CD4-positive, alpha-beta memory T cell (primary cell): ENCODE results near the gene LATS2. TPM values are rescaled to one million over a fixed set of nuclear protein-coding genes. Genes with fewer than 3 reads are reported as not detected.

Source experiments
- CTCF ChIA-PET: fragments of 350-600 bp; sonication (Branson Sonifier 250); formaldehyde crosslinking; loops from one replicate; lab custom pipeline; 2021; ENCODE audit warnings: inconsistent platforms; ENCODE audit not compliant: partially characterized antibody; lab: Charles Lee
- POLR2A ChIA-PET: fragments of 350-600 bp; sonication (Branson Sonifier 250); formaldehyde crosslinking; loops from one replicate; lab custom pipeline; 2021; ENCODE audit not compliant: partially characterized antibody; lab: Charles Lee
- DNase-seq, 5 donors: peaks; one replicate each; pipeline versions ENCODE4 v3.0.0 to v3.0.0-alpha.2; 2020 to 2022; ENCODE audit warnings: mixed read lengths in 1 of 5
- H3K27ac ChIP-seq: one replicate; pipeline ENCODE4 v1.7.0; 2013; ENCODE audit warnings: low read depth, low read length
- H3K27me3 ChIP-seq: 2 replicates; pipeline ENCODE4 v1.7.0; 2013; ENCODE audit warnings: mild to moderate bottlenecking, low read length, moderate library complexity; ENCODE audit not compliant: insufficient read depth
- H3K36me3 ChIP-seq: 2 replicates; pipeline ENCODE4 v1.7.0; 2013; ENCODE audit warnings: mild to moderate bottlenecking, low read length, moderate library complexity; ENCODE audit not compliant: insufficient read depth
- H3K4me1 ChIP-seq: 2 replicates; pipeline ENCODE4 v1.7.0; 2013; ENCODE audit warnings: mild to moderate bottlenecking, low read length, moderate library complexity; ENCODE audit not compliant: insufficient read depth
- H3K4me3 ChIP-seq, 2 donors: one replicate each; pipeline ENCODE4 v1.7.0; 2013; ENCODE audit warnings: low read length in 2 of 2, mild to moderate bottlenecking in 1 of 2
- H3K9me3 ChIP-seq, 2 donors: one replicate each; pipeline ENCODE4 v1.7.0; 2013; ENCODE audit warnings: low read length in 2 of 2, control low read depth in 1 of 2; ENCODE audit not compliant: control insufficient read depth in 1 of 2
- H3K27ac Mint-ChIP-seq, 7 donors: one replicate each; pipeline ENCODE4 v1.8.0; 2020 to 2021; ENCODE audit warnings: mixed read lengths in 7 of 7, mild to moderate bottlenecking in 6 of 7, inconsistent platforms in 3 of 7, moderate library complexity in 3 of 7
- H3K27me3 Mint-ChIP-seq, 2 donors: one replicate each; pipeline ENCODE4 v1.8.0; 2020 to 2021; ENCODE audit warnings: mixed read lengths in 2 of 2
- H3K36me3 Mint-ChIP-seq, 2 donors: one replicate each; pipeline ENCODE4 v1.8.0; 2020 to 2021; ENCODE audit warnings: mixed read lengths in 2 of 2, inconsistent platforms in 1 of 2, mild to moderate bottlenecking in 1 of 2
- H3K4me1 Mint-ChIP-seq, 4 donors: one replicate each; pipeline ENCODE4 v1.8.0; 2020 to 2021; ENCODE audit warnings: mixed read lengths in 4 of 4, mild to moderate bottlenecking in 1 of 4
- H3K4me3 Mint-ChIP-seq, 8 donors: one replicate each; pipeline ENCODE4 v1.8.0; 2020 to 2021; ENCODE audit warnings: mixed read lengths in 8 of 8, mild to moderate bottlenecking in 7 of 8, moderate library complexity in 6 of 8, inconsistent platforms in 3 of 8
- H3K9me3 Mint-ChIP-seq, 8 donors: one replicate each; pipeline ENCODE4 v1.8.0; 2020 to 2021; ENCODE audit warnings: mixed read lengths in 8 of 8, mild to moderate bottlenecking in 5 of 8, inconsistent platforms in 3 of 8, moderate library complexity in 1 of 8
- intact Hi-C: fragments of 100-400 bp; cut with micrococcal nuclease; formaldehyde crosslinking; loops from one replicate; pipeline ENCODE4 v1.15.1; 2023
- polyA plus RNA-seq, 2 donors: library from polyadenylated mRNA; unstranded; fragments of 300-500 nt; fragmentation: Illumina TruSeq; gene quantifications; one replicate each; pipeline ENCODE4 v1.2.3, GENCODE V29; 2021
- total RNA-seq, 2 experiments: library from RNA; stranded (reverse); gene quantifications; one replicate each; pipeline ENCODE4 v1.2.3, GENCODE V29; 2021

Gene LATS2
- total and polyA plus RNA-seq, 4 experiments from 2014 or later, result 0.25 to 4.5 (median 3.4) TPM; not detected in 1

DNA sequence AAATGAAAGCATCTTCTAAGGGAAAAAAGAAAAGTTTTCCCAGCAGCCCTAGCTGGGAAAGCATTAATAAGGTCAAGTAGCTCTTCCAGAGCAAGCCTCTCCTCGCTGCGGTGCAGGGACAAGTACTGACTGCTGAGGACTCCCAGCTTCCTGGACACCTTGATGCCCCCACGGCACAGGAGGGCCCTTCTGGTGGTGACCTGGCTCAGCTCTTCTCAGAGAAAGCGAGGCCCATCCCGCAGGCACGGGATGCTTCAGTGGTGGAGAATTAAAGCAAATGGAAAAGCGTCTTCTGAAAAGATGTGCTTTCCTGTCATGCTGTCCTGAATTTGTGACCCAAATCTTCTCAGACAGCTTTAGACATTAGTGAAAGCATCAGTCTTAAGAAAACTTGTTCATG, 38.8 kb upstream of the LATS2 start:
- Mint-ChIP-seq H3K4me1 (no peaks in the 10 kb centered on the region), H3K9me3 (peaks cover 0 to 1% (median 0%) of the 10 kb centered on the region in 8 donors), H3K27ac (no peak overlapping the region), H3K27me3 (peaks cover 2 to 7% of the 10 kb centered on the region in 2 donors), H3K4me3 (no peak overlapping the region), H3K36me3 (no peaks in the 10 kb centered on the region)
- POLR2A ChIA-PET, result interaction anchor here (0.5 kb wide), 1 partner anchor 236 kb away, joined by 4 read pairs; no protein-coding TSS in a partner anchor
- no peak for DNase-seq
- H3K9me3 ChIP-seq, result no peaks in the 10 kb centered on the region
- H3K4me1 ChIP-seq, result no peaks in the 10 kb centered on the region
- no peaks in the 10 kb centered on the region for H3K36me3 ChIP-seq
- no peak overlapping the region for H3K4me3 ChIP-seq
- CTCF ChIA-PET, result no interaction called here
- intact Hi-C loops, result no loop called here
- H3K27ac ChIP-seq, result no peak overlapping the region
- no peaks in the 10 kb centered on the region for H3K27me3 ChIP-seq

DNA sequence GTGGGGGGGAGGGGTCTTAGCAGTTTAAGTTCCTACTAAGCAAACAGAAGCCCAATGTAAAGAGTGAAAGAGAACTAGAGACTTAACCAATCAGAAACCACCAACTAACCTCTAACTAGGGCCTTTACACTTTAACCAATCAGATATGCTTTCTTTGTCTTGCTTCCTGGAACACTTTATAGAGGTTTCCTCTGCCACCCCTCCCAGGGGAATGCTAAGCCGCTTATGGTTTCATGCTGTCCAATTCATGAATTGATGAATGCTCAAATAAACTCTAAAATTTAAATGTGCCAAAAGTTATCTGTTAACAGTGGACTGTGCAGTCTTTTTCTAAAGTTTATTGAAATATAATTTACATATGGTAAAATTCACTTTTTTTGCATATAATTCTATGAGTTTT, 33.9 kb upstream of the LATS2 start:
- Histone ChIP-seq H3K27ac (no peak overlapping the region), H3K27me3 (no peaks in the 10 kb centered on the region), H3K9me3 (no peaks in the 10 kb centered on the region), H3K36me3 (no peaks in the 10 kb centered on the region), H3K4me1 (no peaks in the 10 kb centered on the region), H3K4me3 (no peak overlapping the region)
- H3K4me3 Mint-ChIP-seq, result no peak overlapping the region
- H3K36me3 Mint-ChIP-seq, result no peaks in the 10 kb centered on the region
- peaks cover 2 to 5% of the 10 kb centered on the region in 2 donors for H3K27me3 Mint-ChIP-seq
- no peaks in the 10 kb centered on the region for H3K9me3 Mint-ChIP-seq
- ChIA-PET CTCF (interaction anchor here (0.6 kb wide), 1 partner anchor 152 kb away, joined by 3 read pairs; no protein-coding TSS in a partner anchor), POLR2A (interaction anchor here (0.7 kb wide), 1 partner anchor 457 kb away, joined by 4 read pairs; no protein-coding TSS in a partner anchor)
- H3K27ac Mint-ChIP-seq, result no peak overlapping the region
- no peak for DNase-seq
- no peaks in the 10 kb centered on the region for H3K4me1 Mint-ChIP-seq
- intact Hi-C loops, result no loop called here

DNA sequence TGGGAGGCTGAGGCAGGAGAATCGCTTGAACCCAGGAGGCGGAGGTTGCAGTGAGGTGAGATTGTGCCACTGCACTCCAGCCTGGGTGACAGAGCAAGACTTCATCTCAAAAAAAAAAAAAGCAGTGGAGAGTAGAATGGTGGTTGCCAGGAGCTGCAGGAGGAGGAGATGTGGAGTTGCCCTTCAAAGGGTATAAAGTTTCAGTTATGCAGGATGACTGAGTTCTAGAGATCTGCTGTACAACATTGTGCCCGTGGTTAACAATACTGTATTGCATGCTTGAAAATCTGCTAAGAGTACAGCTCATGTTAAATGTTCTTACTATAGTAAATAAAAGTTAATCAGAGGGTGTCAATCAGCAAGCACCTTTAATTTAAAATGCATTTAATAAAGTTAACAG, 28.4 kb upstream of the LATS2 start:
- no peak overlapping the region for H3K4me3 ChIP-seq
- Mint-ChIP-seq H3K4me1 (no peaks in the 10 kb centered on the region), H3K9me3 (no peaks in the 10 kb centered on the region), H3K27me3 (peaks cover 1 to 6% of the 10 kb centered on the region in 2 donors), H3K27ac (no peak overlapping the region), H3K4me3 (no peak overlapping the region), H3K36me3 (no peaks in the 10 kb centered on the region)
- intact Hi-C loops, result no loop called here
- ChIA-PET POLR2A (no interaction called here), CTCF (no interaction called here)
- H3K4me1 ChIP-seq, result no peaks in the 10 kb centered on the region
- DNase-seq, result no peak
- H3K27me3 ChIP-seq, result no peaks in the 10 kb centered on the region
- no peak overlapping the region for H3K27ac ChIP-seq
- H3K36me3 ChIP-seq, result no peaks in the 10 kb centered on the region
- no peaks in the 10 kb centered on the region for H3K9me3 ChIP-seq

DNA sequence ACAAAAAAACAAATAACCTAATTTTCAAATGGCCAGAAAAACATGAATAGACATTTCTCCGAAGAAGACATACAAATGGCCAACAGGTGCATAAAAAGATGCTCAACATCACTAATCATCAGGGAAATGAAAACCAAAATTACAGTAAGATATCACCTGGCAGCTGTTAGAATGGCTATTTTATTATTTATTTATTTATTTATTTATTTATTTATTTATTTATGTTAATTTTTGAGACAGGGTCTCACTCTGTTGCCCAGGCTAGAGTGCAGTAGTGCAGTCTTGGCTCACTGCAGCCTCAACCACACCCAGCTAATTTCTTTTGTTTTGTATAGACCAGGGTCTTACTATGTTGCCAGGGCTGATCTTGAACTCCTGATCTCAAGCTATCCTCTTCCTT, 27.1 kb upstream of the LATS2 start:
- intact Hi-C loops, result no loop called here
- H3K4me3 ChIP-seq, result no peak overlapping the region
- no peaks in the 10 kb centered on the region for H3K36me3 ChIP-seq
- no peak overlapping the region for H3K4me3 Mint-ChIP-seq
- no peak overlapping the region for H3K27ac Mint-ChIP-seq
- ChIA-PET CTCF (no interaction called here), POLR2A (no interaction called here)
- DNase-seq, result no peak
- H3K4me1 Mint-ChIP-seq, result no peaks in the 10 kb centered on the region
- no peaks in the 10 kb centered on the region for H3K9me3 Mint-ChIP-seq
- no peaks in the 10 kb centered on the region for H3K36me3 Mint-ChIP-seq
- no peaks in the 10 kb centered on the region for H3K9me3 ChIP-seq
- peaks cover 1 to 6% of the 10 kb centered on the region in 2 donors for H3K27me3 Mint-ChIP-seq
- H3K4me1 ChIP-seq, result no peaks in the 10 kb centered on the region
- no peaks in the 10 kb centered on the region for H3K27me3 ChIP-seq
- H3K27ac ChIP-seq, result no peak overlapping the region

DNA sequence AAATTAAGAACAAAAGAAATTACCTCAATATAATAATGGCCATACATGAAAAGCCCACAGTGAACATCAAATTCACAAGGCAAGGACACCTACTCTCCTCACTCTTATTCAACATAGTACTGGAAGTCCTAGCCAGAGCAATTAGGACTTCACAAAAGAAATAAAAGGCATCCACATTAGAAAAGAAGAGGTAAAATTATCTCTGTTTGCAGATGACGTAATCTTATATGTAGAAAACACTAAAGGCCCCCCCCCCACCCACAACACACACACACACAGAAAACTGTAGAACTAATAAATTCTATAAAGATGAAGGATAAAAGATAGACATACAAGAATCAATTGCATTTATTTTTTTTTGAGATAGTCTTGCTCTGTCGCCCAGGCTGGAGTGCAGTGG, 25.5 kb upstream of the LATS2 start:
- Mint-ChIP-seq H3K36me3 (no peaks in the 10 kb centered on the region), H3K4me1 (no peaks in the 10 kb centered on the region), H3K27me3 (peaks cover 1 to 6% of the 10 kb centered on the region in 2 donors), H3K4me3 (no peak overlapping the region), H3K27ac (no peak overlapping the region), H3K9me3 (no peaks in the 10 kb centered on the region)
- no peak overlapping the region for H3K4me3 ChIP-seq
- no peak for DNase-seq
- intact Hi-C loops, result no loop called here
- CTCF ChIA-PET, result no interaction called here
- H3K27me3 ChIP-seq, result no peaks in the 10 kb centered on the region
- H3K4me1 ChIP-seq, result no peaks in the 10 kb centered on the region
- POLR2A ChIA-PET, result no interaction called here
- H3K27ac ChIP-seq, result no peak overlapping the region
- H3K9me3 ChIP-seq, result no peaks in the 10 kb centered on the region
- no peaks in the 10 kb centered on the region for H3K36me3 ChIP-seq

DNA sequence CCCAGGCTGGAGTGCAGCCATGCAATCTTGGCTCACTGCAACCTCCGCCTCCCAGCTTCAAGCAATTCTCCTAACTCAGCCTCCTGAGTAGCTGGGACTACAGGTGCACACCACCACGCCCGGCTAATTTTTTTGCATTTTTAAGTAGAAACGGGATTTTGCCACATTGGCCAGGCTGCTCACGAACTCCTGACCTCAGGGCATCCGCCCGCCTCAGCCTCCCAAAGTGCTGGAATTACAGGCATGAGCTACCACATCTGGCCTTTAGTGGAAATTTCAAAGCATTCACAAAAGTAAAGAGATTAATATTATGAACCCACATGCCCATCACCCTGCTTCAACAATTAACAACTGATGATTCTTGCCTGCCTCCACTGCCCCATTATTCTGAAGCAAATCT, 20.5 kb upstream of the LATS2 start:
- no peak overlapping the region for H3K27ac Mint-ChIP-seq
- POLR2A ChIA-PET, result no interaction called here
- H3K9me3 Mint-ChIP-seq, result no peaks in the 10 kb centered on the region
- H3K27ac ChIP-seq, result no peak overlapping the region
- H3K27me3 Mint-ChIP-seq, result peaks cover 3 to 13% of the 10 kb centered on the region in 2 donors
- no peak for DNase-seq
- H3K36me3 ChIP-seq, result no peaks in the 10 kb centered on the region
- CTCF ChIA-PET, result interaction anchor here (0.9 to 1.0 kb wide), 2 partner anchors 30 to 396 kb away, joined by 3 read pairs; no protein-coding TSS in a partner anchor
- peaks cover 0 to 3% (median 0%) of the 10 kb centered on the region in 4 donors for H3K4me1 Mint-ChIP-seq
- no peak overlapping the region for H3K4me3 ChIP-seq
- no peaks in the 10 kb centered on the region for H3K36me3 Mint-ChIP-seq
- no peaks in the 10 kb centered on the region for H3K27me3 ChIP-seq
- H3K4me1 ChIP-seq, result no peaks in the 10 kb centered on the region
- intact Hi-C loops, result no loop called here
- H3K9me3 ChIP-seq, result no peaks in the 10 kb centered on the region
- H3K4me3 Mint-ChIP-seq, result no peak overlapping the region

DNA sequence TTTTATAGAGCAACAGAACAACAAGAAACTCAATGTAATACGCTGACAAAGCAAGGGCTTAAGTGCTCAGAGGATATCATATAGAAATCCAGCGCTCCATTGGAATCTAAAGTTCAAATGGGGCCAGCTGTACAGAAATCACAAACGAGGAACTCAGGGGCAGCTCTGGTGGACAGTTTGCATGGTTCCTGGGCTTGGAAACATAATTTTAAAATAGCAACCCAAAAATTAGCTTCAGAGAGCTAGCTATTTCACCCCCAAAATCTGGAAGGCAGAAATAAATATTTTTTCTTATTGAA, 19.2 kb upstream of the LATS2 start:
- ChIA-PET CTCF (no interaction called here), POLR2A (no interaction called here)
- Histone ChIP-seq H3K4me3 (no peak overlapping the region), H3K27ac (no peak overlapping the region), H3K4me1 (peaks cover 1% of the 10 kb centered on the region), H3K9me3 (no peaks in the 10 kb centered on the region), H3K36me3 (no peaks in the 10 kb centered on the region), H3K27me3 (no peaks in the 10 kb centered on the region)
- peaks cover 2 to 11% of the 10 kb centered on the region in 2 donors for H3K27me3 Mint-ChIP-seq
- no peak overlapping the region for H3K4me3 Mint-ChIP-seq
- H3K27ac Mint-ChIP-seq, result no peak overlapping the region
- intact Hi-C loops, result no loop called here
- no peak for DNase-seq
- H3K9me3 Mint-ChIP-seq, result no peaks in the 10 kb centered on the region
- no peaks in the 10 kb centered on the region for H3K36me3 Mint-ChIP-seq
- peaks cover 0 to 3% (median 0%) of the 10 kb centered on the region in 4 donors for H3K4me1 Mint-ChIP-seq
